ENCODE results near the gene GID8.

The GID8 gene

DNA sequence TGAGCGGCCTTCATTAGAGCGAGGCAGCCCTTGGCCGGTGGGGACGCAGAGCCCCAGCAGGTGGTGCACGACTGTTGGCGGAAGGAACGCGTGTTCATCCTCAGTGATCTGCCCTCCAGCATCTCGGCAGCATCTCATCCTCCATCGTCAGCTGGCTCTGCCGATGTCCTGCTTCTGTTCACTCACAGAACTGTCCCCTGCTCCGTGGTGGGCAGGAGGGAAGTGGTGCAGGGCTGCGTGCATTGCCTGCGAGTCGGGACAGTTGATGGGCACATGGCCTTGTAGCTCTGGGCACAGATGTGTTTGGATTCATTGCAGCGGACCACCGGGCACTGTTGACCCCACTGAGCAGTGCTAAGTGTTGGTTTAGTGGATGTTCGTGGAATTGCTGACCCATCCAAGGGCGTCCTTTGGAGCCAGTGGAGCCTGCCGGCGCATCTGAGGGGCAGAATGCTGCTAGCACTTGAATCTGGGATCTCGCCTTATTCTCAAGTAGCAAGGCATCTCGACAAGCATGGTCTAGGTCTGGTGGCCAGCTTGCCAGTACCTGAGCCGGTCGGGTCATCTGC, 7.9 kb downstream of the GID8 start:
- no peak for DNase-seq

DNA sequence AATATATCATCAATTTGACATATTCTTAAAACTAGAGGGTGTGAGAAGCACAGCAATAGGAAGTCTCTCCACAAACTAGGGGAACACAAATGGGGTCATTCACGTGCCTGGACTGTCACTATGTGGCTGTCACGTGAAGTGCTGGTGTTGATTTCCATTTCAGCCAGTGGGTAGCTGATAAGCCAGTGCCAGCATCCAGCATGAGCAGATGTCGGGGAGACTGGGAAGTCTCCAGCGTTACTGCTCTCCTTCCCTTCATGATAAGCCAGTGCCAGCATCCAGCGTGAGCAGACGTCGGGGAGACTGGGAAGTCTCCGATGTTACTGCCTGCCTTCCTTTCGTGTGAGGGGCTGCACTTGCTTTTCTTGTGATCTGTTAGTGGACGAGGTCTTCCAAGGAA, 9.0 kb downstream of the GID8 start:
- no peak for DNase-seq

DNA sequence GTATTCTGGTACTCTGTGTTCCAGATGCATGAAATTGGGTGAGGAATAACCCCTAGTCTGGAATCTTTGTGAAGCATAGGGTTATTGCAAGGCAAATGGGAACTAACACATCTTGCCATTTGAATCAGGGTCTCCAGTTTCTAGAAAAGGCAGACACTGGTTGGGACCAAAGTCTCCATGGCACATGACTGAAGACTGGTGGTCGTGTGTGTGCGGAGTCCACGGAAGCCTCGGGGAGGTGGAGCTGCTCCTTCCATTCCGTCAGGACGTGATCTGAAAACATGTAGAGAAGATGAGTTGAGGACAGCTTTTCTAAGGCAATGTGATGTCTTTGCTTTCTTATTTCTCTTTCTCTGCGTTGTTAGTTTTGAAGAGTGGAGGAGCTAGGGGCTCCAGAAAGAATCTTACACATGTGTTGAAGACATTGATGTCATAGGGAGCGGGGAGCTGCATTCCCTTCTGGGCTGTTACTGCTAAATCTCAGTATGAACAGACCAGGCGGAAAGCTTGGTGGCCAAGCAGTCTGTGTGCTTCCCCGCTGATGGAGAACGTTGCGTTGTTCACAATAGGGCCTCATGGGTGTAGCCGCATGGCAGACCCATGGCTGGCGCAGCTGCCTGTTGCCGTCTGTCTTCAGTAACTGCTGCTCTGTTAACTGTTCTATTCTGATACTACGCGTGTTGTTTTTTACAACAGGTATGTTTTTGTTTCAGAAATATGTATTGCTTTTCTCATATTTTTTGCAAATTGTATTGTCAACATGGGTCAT, 9.8 kb downstream of the GID8 start:
- DNase-seq = no peak

DNA sequence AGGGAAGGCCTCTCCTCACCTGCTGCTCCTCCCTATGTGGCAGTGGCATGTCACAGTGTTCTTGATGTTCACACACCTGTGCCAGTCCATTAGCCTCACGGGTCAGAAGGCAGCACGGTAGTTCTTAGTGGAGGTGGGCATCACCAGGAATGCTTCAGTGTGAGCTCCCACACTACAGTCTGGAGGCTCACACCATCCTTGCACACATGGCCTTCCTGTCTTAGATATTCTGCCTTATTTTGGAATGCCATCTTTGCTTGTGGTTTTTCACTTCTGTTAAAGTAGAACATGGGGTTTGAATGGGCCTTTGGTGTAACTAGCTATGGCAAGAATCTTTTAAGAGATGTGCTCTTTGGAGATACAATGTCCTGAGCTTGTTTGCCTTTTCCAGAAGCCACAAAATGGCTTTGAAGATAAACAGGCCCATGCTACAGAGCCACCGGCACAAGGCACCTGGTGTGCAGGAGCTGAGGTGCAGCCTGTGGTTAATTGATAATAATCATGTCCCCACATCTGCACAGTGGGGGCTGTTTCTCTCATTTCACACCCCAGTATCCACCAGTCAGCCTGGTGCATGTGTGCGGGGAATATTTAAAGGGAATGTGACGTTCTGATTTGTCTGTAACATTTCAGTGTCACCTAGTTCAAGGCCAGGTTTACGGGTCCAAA, 11.3 kb downstream of the GID8 start:
- no peak for DNase-seq

DNA sequence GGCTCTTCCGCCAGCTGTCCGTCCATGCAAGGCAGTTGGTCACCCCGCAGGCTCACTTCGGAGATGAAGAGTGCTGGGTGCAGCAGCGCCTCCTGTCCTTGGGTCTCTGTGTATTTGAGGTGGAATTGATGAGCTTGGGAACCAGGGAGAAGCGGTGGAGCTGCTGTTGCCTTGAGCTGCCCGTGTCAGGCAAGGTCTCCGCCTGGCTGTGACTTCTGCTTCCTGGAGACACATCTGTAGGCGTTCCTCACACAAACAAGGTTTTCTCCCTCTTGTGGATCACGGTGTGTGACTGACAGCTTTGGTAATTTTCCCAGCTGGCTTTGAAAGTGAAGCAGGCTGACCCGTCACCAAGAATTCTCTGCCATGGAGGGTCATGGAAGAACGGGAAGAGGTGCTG, 12.0 kb downstream of the GID8 start:
- no peak for DNase-seq

DNA sequence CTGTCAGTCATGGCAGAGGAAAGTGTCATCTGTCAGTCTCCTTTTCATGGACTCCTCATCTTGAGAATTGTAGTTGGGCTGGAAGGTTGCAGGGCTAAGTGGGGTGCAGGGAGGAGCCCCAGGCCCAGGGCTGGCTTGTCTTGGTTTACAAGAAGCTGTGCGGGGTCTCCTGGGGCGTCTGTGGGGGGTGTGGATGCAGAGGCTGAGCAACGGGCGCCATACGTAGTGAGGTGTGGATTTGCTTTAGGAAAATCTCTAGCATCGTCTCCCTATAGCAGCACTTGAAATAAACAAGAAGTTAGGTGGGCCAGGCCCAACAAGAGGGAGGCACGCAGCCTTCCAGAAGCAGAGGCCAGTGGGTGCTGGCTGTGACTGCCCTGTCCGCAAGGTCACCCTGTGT, 12.8 kb downstream of the GID8 start:
- no peak for DNase-seq

DNA sequence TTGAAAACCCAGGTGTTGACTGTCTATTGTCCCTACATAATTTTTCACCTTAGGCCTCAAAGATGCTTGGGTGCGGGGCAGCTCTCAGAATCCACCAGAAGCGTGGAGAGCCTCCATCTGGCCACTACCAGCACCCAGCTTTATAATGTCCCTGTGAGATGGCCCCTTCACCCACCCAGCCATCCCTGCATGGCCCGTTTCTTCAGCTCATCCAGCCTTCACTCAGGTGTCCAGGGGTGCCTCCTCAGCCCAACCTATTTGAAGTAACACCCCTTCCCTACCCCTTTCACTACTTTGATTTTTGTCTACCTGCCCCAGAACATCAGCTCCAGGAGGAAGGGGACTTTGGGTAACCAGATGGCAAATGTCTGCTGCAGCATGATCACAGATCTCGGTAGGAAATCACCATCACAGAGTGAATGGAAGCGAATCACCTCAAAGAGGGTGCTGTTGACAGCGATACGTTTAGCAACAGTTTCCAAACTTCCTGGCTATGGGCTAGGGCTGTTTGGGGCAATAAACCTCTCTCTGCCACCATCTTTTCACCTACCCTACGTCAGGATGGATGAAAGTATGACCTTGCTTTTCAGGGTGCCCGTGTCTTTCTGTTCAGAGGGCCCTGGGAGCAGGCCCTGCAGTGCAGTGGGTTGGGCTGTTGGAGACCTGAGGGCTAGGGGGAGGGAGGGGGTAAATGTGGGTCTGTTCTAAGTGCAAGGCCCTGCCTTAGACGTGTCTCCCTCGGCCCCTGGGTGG, 13.4 kb downstream of the GID8 start:
- no peak for DNase-seq

DNA sequence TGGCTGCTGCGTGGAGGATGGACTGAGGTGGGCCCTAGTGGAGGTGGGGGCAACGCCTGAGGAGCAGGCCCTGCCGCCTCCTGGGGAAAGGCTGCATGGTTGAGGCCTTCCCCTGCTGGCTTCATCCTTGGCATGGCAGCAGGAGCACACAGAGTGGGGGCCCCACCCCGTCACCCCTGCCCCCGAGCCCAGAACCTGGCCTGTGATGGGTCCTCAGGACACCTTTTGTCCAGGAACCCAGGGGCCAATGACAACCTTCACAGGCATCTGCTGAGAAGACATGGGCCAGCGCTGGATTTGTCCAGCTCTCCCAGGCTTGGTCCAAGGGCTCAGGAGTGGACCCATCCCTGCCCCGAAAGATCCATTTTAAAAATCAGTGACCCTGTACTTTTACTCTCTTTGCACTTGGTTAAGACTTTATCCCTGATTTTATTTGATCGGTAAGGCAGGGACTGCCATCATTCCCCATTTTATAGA, 14.0 kb downstream of the GID8 start:
- no peak for DNase-seq

DNA sequence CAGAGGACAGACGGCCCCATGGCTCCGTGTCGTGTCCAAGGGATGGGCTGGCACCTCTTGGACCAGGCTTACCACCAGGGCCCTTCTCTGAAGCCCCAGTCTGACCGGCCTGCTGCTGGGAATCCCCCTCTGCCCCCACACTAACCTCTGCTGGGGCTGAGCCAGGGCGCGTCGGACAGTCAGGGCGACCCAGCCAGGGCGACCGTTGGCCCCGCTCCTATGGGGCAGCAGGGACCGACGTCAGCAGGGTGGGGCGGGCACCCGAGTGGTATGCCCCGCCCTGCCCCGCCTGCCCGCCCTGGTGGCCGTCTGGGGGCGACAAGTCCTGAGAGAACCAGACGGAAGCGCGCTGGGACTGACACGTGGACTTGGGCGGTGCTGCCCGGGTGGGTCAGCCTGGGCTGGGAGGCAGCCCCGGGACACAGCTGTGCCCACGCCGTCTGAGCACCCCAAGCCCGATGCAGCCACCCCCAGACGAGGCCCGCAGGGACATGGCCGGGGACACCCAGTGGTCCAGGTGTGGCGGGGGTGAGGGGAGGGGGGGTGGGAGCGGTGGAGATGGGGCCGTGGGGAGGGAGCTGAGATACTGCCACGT, 14.5 kb downstream of the GID8 start, which contains the start of gene SLC17A9:
TSS of gene SLC17A9 (plus strand) at position 337 of the 595 bp plus-strand sequence. CDS start at position 459, 122 bp downstream.
- peak; percentile 36 for DNase-seq

DNA sequence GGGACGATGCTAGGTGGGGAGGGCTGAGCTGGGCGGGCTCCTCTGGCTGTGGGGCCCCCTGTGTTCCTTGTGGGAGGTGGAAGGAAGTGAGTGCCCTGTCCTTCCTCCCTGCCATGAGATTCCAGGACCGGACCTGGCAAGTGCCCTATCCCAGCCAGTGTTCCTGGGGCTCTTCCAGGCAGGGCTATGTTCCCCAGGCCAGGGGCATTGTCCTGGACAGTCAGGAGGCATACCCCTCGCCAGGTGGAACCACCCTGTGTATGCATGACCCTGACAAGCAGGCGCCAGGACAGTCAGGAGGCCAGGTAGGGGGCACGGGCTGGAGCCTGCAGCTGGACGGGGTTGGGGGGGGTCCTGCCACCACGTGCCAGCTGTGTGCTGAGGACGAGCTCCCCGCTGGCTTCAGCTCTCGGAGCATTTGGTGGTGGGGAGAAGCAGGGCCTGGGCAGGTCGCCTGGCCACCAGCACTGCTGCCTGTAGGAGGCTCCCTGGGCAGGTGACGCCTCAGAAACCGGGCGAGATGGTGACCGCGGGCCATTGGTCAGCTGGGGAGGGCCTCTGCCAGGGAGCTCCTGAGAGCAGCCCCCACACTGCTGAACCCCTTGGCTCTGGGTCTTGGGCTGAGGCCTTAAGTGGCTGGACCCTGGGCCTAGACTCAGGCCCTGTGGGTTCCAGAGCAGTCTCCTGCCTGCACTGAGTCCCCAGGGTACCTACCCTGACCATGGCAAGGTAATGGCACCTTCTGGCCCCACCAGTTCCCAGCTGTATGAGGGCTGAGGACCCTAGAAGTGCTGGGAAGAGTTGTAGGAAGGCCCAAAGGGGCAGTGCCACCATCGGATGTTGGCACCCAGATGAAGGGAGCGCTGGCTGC, 15.3 kb downstream of the GID8 start:
- DNase-seq = no peak

DNA sequence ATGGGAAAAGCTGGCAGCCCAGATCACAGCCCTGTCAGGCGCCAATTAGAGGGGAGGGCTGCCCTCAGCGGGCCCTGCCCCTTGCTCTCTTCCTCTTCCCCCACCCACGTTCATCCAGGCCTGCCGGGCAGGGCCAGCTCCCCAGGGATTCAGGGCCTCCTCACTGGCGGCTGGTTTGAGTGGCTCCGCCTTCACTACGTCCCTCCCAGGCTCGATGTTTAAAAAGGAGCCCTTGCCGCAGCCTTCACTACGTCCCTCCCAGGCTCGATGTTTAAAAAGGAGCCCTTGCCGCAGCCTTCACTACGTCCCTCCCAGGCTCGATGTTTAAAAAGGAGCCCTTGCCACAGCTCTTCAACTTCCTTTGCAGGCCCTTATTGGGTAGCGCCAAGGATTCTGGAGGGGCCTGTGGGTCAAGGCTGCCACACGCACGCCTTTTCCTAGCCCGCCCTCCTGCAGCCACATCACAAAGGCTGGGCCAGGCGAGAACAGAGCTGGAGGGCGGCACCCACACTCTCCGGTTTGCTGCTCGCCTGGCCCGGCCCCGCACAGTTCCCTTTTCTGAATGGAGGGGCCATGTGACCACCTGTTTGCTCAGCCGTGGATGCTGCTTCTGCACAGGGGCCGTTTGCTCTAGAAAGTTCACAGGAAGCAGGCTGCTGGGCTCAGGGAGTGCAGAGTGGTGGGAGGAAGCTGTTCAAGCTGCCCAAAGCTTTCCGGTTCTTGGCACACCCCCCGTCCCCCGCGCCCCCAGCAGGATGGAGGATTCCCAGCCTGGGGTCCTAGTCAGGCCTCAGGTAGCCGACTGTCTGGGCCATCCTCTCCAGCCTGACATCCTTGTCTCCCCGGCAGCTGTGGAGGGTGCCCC, 16.1 kb downstream of the GID8 start:
- peak; percentile 26 for DNase-seq

DNA sequence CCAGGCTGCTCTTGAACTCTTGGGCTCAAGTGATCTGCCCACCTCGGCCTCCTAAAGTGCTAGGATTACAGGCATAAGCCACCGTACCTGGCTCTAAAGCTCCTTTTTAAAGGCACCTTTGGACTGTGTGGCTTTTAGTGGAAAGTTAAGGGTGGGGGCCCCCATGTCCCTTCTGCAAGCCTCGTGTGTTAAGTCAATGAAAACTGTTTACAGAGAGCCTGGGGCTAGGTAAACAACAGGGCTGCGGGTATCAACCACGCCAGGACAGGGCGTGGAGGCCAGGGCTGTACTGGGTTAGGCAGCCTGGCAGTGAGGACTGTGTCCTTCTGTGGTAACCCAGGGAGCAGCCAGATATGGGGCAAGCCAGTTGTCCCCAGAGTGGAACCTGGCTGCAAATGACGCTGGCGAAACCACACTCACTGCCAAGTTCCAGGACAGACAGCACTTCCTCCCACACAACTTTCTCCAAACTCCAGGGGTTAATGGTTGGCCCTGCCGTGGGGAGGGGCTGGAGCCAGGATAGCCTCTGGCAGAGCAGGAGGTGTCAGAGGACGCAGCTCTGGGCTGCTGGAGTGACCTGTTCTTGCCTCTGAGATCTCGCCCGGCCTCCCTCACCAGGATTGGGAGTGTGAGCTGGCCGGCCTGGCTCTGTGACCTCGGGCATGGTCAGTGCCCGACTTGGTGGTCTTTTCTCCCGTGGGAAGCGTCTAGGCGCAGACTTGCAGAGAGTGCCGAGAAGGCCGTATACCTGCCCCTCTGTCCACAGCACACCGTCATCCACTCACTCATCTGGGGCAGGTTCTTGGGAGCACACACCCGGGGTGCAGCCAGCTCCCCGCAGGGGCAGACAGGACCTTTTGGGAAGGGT, 17.8 kb downstream of the GID8 start:
- no peak for DNase-seq

DNA sequence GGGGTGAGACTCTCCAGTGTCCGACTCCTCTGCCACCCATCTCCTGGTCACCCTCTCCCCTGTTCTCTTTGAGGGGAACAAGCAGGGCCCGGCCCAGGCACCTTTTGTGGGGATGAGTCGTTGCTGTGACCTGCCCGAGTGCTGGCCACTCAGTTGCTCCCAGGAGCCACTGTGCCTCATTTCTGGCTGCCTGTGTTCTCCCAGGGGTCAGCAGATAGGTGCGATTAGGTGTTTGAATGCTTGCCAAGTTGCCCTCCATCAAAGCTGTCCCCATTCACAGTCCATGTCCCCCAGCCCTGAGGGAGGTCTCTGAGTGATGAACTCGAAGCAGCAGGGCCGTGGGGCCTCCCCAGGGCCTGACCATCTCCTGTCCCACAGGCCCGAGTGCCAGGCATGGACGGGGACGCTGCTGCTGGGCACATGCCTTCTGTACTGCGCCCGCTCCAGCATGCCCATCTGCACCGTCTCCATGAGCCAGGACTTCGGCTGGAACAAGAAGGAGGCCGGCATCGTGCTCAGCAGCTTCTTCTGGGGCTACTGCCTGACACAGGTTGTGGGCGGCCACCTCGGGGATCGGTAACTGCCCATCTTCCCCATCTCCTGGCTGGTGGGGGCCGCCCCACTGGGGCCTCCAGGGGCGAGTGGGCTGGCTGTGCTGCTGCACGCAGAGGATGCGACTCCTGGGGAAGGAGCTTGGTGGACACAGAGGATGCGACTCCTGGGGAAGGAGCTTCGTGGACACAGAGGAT, 18.6 kb downstream of the GID8 start:
- DNase-seq = no peak

DNA sequence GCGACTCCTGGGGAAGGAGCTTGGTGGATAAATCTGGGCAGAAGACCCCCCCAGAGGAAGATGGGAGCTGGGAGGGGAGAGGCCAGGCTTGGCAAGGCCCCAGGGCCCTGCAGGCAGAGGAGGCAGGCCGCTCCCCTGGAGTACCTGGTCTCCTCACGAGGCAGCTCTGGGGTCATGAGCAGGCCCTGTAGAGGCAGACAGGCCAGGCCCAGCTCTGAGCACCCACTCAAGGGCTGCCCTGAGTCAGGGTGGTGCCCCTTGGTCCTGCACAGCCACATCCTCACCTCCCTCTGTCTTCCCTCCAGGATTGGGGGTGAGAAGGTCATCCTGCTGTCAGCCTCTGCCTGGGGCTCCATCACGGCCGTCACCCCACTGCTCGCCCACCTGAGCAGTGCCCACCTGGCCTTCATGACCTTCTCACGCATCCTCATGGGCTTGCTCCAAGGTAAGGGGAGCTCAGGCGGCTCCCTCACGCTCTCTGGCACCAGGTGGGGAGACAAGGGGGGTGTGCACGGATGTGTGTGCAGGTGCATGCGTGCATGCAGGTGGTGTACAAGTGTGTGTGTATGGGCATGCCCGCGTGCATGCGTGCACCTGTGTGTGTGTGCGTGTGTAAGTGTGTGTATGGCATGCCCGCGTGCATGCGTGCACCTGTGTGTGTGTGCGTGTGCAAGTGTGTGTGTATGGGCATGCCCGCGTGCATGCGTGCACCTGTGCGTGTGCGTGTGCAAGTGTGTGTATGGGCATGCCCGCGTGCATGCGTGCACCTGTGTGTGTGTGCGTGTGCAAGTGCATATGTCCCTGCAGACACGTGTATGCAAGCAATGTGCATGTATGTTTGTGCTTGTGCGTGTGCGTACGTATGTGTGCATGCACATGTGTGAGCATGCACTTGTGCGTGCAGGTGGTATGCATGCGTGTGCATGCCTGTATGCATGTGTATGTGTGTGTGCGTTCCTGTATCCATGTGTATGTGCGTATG, 19.5 kb downstream of the GID8 start:
- DNase-seq = no peak

DNA sequence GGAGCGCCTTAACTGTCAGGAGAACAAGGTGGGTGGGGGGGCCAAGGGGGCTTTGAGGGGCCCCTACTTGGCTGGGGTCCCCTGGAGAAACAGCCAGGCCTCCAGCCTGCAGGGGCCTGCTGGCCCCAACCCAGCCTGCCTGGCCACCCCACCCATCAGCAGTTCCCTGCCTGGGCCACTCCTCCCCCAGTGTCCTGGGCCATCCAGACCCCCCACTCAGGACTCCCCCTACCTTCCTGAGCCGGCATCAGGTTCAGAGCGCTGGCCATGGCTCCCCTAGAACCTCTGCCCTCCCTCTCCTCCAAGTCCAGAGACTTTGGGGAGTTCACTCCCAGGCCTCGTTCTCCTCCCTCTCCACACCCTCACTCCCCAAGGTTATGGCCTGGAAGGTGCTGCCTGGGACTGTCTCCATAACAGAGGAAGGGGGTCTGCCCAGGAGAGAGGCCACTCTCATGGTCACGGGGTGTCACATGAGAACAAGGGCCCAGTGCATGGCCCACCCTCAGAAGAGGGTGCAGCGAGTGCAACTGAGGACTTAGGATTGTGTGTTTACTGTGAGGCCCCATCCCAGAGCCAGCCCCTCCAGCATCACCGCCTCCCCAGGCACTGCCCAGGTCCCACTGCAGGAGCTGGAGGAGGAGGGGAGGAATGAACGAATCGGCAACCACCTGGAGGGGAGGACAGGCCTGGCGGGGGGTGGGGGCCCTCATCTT, 20.6 kb downstream of the GID8 start:
- DNase-seq = no peak

DNA sequence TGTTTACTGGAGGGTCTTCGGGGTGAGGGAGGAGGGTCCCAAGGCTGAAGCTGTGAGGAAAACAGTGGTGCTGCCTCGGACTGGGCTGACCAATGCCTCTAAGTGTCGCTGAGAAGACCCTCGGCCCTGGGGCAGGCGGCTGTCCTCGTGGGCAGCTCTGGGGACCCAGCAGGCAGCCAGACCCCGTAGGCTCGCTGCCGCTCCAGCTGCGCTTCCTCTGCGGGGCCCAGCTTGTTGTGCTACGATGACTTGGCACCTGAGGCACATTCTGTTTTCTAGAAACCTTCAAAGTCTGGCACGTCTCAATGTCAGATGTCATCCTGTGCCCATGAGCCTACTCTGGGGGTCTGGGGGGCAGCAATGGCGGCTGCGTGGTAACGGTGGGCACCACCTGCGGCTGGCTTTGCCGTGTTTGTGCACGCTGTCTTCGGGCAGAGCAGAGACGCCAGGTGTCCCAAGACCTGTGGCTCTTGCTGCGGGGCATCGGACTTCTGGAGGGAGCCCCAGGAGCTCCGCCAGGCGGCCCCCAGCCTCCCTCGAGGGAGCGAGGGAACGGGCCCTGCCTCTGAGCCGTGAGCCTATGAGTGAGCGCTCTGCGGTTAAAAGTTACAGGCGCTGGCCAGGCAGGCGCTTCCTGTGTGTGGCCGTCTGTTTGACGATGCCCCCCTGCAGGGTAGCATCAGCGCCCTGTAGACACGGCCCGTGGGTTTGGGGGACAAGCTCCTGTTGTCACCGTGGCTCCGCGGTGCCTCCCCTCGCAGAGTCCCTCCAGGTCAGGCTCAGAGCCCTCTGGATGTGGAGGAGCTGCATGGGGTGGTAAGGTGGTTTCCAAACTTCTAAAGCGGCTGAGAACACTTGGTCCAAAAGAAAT, 21.4 kb downstream of the GID8 start:
- no peak for DNase-seq
